Stimulated activated naive CD8-positive, alpha-beta T cell treated with anti-CD3 and anti-CD28 coated beads, Interleukin-15, Interleukin-2, amounts not matched to agents 100 U/mL and 50 U/mL, for 24 hours (primary cell): Measurements from ENCODE around the gene TMEM248.
"Not testable (repeated sequence)": the region's sequence is repeated elsewhere in the genome, so short reads cannot be mapped to it uniquely, and the experiment has no call there.

Experiments
- ATAC-seq: fragments of 150-1000 bp; cut with Tn5 transposase; one replicate; pipeline ENCODE4 v1.10.0; 2021
- DNase-seq: peaks from one replicate; pipeline ENCODE4 v3.0.0; 2021

Gene TMEM248

DNA sequence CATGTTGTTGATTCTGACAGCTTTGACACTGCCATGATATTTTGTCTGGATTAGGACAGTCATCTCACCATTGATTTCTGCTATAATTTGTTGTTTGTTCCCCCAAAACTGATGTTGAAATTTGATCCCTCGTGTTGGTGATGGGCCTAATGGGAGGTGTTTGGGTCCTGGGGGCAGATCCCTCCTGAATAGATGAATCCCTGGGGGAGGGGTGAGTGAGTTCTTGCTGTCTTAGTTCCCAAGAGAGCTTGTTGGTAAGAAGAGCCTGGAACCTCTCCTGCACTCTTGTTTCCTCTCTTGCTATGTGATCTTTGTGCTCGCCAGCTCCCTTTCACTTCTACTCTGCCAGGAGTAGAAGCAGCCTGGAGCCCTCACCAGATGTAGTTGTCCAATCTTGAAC, 83.1 kb downstream of the TMEM248 start:
- ATAC-seq, DNase-seq: not testable (repeated sequence)

DNA sequence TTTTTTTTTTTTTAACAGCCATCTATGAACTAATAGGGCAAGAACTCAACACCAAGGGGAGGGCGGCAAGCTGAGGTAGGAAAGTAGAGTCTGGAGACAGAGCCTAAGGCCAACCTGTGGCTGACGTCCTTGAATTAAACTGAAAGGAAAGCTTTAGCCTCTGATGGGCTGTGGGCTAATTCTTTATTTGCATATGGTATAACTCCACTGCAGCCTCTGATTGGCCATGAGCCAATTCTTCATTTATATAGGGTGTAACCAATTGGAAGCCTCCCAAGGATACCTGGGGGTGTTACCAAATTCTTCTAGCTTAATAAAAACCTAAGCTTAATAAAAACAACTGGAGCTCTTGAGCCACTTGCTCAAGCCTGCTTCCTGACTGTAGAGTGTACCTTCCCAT, 85.9 kb downstream of the TMEM248 start:
- DNase-seq: no peak
- no peak for ATAC-seq
